Psoas muscle (tissue), 8 donors: ENCODE measurements around the gene DIABLO. TPM values are rescaled to one million over a fixed set of nuclear protein-coding genes. Genes with fewer than 3 reads are reported as not detected.

Source experiments
- ATAC-seq, 4 donors: fragments of 200-7000 bp; cut with Tn5 transposase; one replicate each; pipeline ENCODE4 v1.9.1; 2020; ENCODE audit warnings: moderate library complexity in 3 of 4, mild to moderate bottlenecking in 2 of 4
- DNase-seq, 2 donors: peaks; one replicate each; pipeline ENCODE4 v3.0.0-alpha.2; 2020
- H3K27ac ChIP-seq: fragments of 200-600 bp; one replicate; pipeline ENCODE4 v1.8.0; 2022
- H3K27me3 ChIP-seq, 3 donors: fragments of 200-600 bp in 1 of 3; one replicate each; pipeline versions ENCODE4 v1.6.1 to v1.8.0; 2013 to 2022; ENCODE audit warnings: low read length in 2 of 3, mild to moderate bottlenecking in 2 of 3, moderate library complexity in 1 of 3; ENCODE audit not compliant: insufficient read depth in 3 of 3
- H3K36me3 ChIP-seq, 2 donors: fragments of 200-600 bp in 1 of 2; one replicate each; pipeline versions ENCODE4 v1.6.1 to v1.8.0; 2013 to 2022; ENCODE audit warnings: low read depth in 1 of 2, mild to moderate bottlenecking in 1 of 2, moderate library complexity in 1 of 2; ENCODE audit not compliant: insufficient read depth in 1 of 2
- H3K4me1 ChIP-seq: fragments of 200-600 bp; one replicate; pipeline ENCODE4 v1.8.0; 2022
- H3K4me3 ChIP-seq: fragments of 200-600 bp; one replicate; pipeline ENCODE4 v1.8.0; 2022; ENCODE audit warnings: mild to moderate bottlenecking
- H3K9me3 ChIP-seq: fragments of 200-600 bp; one replicate; pipeline ENCODE4 v1.8.0; 2022
- WGBS, 3 donors: extraction: QIAGEN DNeasy Blood & Tissue Kit; methylation state at CpG; one replicate each; pipeline versions ENCODE4 v1.1.6 to v1.1.7; 2013; 5-methylcytosine and 5-hydroxymethylcytosine counted together
- intact Hi-C, 2 donors: fragments of 100-400 bp; cut with DNase I; formaldehyde crosslinking; loops; one replicate each; pipeline versions ENCODE4 v1.11.0 to v1.14.2; 2022
- polyA plus RNA-seq, 3 donors: library from polyadenylated mRNA; stranded (reverse); fragments of 200-250 nt; gene quantifications; one replicate each; pipeline ENCODE4 v1.2.3, GENCODE V29; 2013
- total RNA-seq, 4 donors: library from RNA; stranded (reverse); fragmentation: NEBNext Ultra II Directional in 2 of 4; extraction: Animal tissue kit (Norgen Biotek cat#: 25700) in 2 of 4; gene quantifications; one replicate each; pipeline versions ENCODE4 v1.2.1 to v1.2.4, GENCODE V29; 2021 to 2023
- TF ChIP-seq, protein P1 (sequence below): fragments of 200-600 bp; IDR thresholded peaks from one replicate; pipeline ENCODE4 v1.8.0; 2022; ENCODE audit warnings: antibody characterized with exemption
- donor health status: healthy with polysubstance abuse.
- donor health status: DM: no; HTN: no; CAD: no; lungs with moderate emphysema.
- donor health status: Bipolar disorder and iron deficiency.
- donor health status: healthy.
- donor health status: DM: yes; HTN: yes; CAD: no.
- donor health status: DM: no; HTN: no; CAD: no.
- donor health status: DM: no; HTN: no; CAD: no.
- donor health status: DM: yes; HTN: yes; CAD: no.

Gene DIABLO
- total and polyA plus RNA-seq, 7 donors: 24.4 to 109 (median 35.3) TPM

DNA sequence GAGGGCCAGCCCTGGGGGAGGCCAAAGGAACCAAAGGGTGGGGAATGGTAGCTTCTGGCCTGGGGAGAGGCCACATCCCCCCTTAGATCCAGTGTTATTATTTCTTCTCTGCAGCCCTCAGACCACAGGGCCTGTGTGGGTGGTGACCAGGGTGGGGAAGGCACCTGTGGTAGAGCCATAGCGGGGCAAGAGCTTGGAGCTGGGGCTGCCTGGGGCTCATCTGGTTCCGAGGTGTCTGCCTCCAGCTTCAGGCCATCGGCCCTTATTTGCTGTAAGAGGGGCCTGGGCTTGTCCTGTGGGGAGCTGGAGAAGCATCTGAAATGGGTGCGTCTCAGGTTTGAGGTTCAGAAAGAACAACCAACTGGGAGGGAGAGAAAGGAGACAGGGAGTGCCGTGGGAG is 24.5 kb downstream of the DIABLO start:
- Histone ChIP-seq H3K27me3 (peaks cover 0 to 52% (median 23%) of the 10 kb centered on the region in 3 donors), H3K4me3 (no peak overlapping the region), H3K4me1 (peaks cover 7% of the 10 kb centered on the region), H3K27ac (no peak overlapping the region), H3K36me3 (no peaks in the 10 kb centered on the region), H3K9me3 (no peaks in the 10 kb centered on the region)
- DNase-seq: no peak
- no peak for ATAC-seq
- 83 to 98% (median 89%) methylated on average over 5 of the region's 5 CpGs for WGBS, 3 donors
- intact Hi-C loops: loop anchor here in 1 of 2 donors (10.0 kb wide), 1 partner anchor 277 kb away; no protein-coding TSS in a partner anchor
- TF ChIP-seq, protein P1, sequence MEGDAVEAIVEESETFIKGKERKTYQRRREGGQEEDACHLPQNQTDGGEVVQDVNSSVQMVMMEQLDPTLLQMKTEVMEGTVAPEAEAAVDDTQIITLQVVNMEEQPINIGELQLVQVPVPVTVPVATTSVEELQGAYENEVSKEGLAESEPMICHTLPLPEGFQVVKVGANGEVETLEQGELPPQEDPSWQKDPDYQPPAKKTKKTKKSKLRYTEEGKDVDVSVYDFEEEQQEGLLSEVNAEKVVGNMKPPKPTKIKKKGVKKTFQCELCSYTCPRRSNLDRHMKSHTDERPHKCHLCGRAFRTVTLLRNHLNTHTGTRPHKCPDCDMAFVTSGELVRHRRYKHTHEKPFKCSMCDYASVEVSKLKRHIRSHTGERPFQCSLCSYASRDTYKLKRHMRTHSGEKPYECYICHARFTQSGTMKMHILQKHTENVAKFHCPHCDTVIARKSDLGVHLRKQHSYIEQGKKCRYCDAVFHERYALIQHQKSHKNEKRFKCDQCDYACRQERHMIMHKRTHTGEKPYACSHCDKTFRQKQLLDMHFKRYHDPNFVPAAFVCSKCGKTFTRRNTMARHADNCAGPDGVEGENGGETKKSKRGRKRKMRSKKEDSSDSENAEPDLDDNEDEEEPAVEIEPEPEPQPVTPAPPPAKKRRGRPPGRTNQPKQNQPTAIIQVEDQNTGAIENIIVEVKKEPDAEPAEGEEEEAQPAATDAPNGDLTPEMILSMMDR: no peak

DNA sequence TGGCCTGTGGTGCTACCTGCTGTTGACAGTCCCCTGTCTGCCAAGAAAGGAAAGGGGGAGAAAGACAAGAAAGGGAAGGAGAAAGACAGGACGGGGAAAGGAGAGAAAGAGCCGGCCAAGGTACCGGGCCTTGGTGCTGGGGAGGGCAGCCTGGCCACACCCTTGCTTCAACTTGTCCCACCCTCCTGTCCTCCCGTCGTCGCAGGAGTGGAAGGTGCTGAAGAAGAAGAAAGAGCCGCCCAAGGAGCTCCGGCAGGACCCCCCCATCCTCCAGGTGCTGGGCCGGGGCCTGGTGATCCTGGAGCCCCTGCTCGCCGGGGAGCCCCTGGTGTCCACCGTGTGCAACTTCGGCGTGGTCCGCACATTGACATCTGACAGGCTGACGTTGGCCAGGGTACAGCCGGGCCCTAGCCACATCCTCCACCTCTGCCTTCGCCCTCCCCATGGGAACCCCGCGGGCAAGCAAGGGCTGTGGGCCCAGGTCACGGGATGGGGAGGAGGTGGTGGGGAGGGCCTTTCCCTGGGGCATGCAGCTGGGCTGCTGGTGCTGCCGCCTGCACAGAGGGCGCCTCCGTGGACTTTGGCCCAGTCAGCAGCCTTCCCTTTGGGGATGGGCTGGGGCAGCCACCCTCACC is 25.2 kb downstream of the DIABLO start:
- DNase-seq (no peak), ATAC-seq (no peak)
- no peaks in the 10 kb centered on the region for H3K9me3 ChIP-seq
- H3K27me3 ChIP-seq: peaks cover 0 to 52% (median 23%) of the 10 kb centered on the region in 3 donors
- intact Hi-C loops: loop anchor here in 1 of 2 donors (10.0 kb wide), 1 partner anchor 276 kb away; no protein-coding TSS in a partner anchor
- WGBS, 3 donors: 70 to 74% (median 70%) methylated on average over 23 to 24 of the region's 24 CpGs
- TF ChIP-seq, protein P1: no peak
- H3K36me3 ChIP-seq: no peaks in the 10 kb centered on the region
- no peak overlapping the region for H3K4me3 ChIP-seq
- H3K4me1 ChIP-seq: peaks cover 7% of the 10 kb centered on the region
- H3K27ac ChIP-seq: no peak overlapping the region

DNA sequence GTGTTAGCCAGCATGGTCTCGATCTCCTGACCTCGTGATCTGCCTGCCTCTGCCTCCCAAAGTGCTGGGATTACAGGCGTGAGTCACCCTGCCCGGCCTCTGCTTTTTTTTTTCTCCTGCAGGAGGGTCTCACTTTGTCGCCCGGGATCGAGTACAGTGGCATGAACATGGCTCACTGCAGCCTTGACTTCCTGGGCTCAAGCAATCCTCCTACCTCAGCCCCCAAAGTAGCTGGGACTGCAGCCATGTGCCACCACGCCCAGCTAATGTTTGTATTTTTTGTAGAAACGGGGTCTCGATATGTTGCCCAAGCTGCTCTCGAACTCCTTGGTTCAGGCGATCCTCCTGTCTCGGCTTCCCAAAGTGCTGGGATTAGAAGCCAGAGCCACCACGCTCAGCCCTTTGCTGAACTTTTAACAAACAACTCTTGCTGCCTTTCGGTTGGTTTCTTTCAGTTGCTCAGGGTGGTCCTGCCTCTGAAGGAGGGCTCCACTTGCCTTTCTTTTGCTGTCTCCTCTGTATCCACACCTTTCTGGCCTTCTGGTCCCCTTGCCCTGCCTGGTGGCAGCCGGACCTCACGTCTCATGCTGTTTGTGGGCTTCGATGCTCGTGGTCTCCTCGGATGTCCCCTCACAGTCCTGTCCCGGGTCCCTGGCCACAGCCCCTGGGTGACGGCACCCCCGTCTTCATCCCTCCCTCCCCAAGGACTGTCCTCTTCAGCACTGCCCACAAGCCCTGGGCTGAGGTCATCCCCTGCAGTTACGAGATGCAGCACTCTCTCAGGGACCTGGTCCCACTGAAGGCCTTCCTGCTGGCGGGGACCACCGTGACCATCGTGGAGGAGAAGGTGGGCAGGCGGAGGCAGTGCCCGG is 26.1 kb downstream of the DIABLO start:
- Histone ChIP-seq H3K4me1 (peaks cover 7% of the 10 kb centered on the region), H3K9me3 (no peaks in the 10 kb centered on the region), H3K36me3 (no peaks in the 10 kb centered on the region), H3K27me3 (peaks cover 0 to 43% (median 18%) of the 10 kb centered on the region in 3 donors), H3K27ac (no peak overlapping the region), H3K4me3 (no peak overlapping the region)
- 86 to 88% (median 86%) methylated on average over 29 of the region's 29 CpGs for WGBS, 3 donors
- intact Hi-C loops: loop anchor here (5.0 to 10.0 kb wide), 2 partner anchors 142 to 275 kb away; no protein-coding TSS in a partner anchor
- DNase-seq (no peak), ATAC-seq (no peak)
- TF ChIP-seq, protein P1: no peak

DNA sequence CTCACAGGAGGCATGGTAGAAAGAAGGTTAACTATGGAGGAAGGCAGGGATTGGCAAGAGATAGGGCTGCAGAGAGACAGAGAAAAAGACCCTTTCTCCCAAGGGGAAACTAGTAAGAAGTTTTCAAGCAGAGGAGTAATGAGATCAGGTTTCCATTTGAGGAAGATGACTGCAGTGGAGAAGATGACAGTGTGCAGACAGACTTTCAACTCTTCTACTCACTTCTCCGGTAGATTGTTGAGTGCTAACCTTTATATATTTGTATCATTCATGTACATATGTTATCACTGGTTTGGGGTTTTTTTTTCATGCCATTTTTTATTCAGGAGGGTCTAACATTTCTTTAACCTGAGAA is 28.3 kb downstream of the DIABLO start:
- TF ChIP-seq, protein P1: no peak
- Histone ChIP-seq H3K36me3 (no peaks in the 10 kb centered on the region), H3K27me3 (peaks cover 0 to 21% (median 4%) of the 10 kb centered on the region in 3 donors), H3K4me3 (no peak overlapping the region), H3K9me3 (no peaks in the 10 kb centered on the region), H3K27ac (no peak overlapping the region), H3K4me1 (peaks cover 7% of the 10 kb centered on the region)
- intact Hi-C loops: loop anchor here in 1 of 2 donors (5.0 kb wide), 1 partner anchor 140 kb away; no protein-coding TSS in a partner anchor
- ATAC-seq (peak in 1 of 4 donors; percentile 46), DNase-seq (no peak)
- WGBS, 3 donors: 25 to 52% (median 48%) methylated on average over 1 of the region's 1 CpG
